ENCODE measurements around the gene MVD.
A peak's percentile ranks its signal among the peaks of the same experiment; 100 is the strongest.

- TF ChIP-seq POLR2AphosphoS5 (IDR thresholded peaks at IDR 0.05) (peak; percentile 77 to 79 (median 78)), CTCF (IDR thresholded peaks at IDR 0.05 in 8 of 11, conservative IDR thresholded peaks at IDR 0.05 in 3 of 11) (peak; percentile 31 to 71 (median 51))
Measured at GRCh38 chr16:88681084-88681680, 18.3 kb upstream of the MVD start.

Data from spleen (tissue), 7 donors.